Mesenchymal stem cell (in vitro differentiated cells and primary cell): Measurements from ENCODE around the gene OSTC.

ENCODE experiments used
- DNase-seq: peaks from one replicate; pipeline ENCODE4 v3.0.0-alpha.2; 2013
- H2AFZ ChIP-seq: one replicate; pipeline ENCODE4 v1.6.1; 2013; ENCODE audit warnings: low read depth, mild to moderate bottlenecking, control low read depth, inconsistent platforms, low read length, moderate library complexity
- H2AK5ac ChIP-seq: 2 replicates; pipeline ENCODE4 v1.6.1; 2013; ENCODE audit warnings: low read length, moderate library complexity, mild to moderate bottlenecking, inconsistent platforms; ENCODE audit not compliant: severe bottlenecking
- H2BK120ac ChIP-seq: one replicate; pipeline ENCODE4 v1.6.1; 2013; ENCODE audit warnings: low read depth, mild to moderate bottlenecking, inconsistent platforms, low read length, moderate library complexity
- H2BK12ac ChIP-seq, 2 experiments: one replicate each; pipeline ENCODE4 v1.6.1; 2013; ENCODE audit warnings: inconsistent platforms in 2 of 2, low read length in 2 of 2, mild to moderate bottlenecking in 2 of 2, moderate library complexity in 2 of 2, control low read depth in 1 of 2
- H2BK15ac ChIP-seq: one replicate; pipeline ENCODE4 v1.6.1; 2013; ENCODE audit warnings: mild to moderate bottlenecking, low read depth, inconsistent platforms; ENCODE audit not compliant: poor library complexity, severe bottlenecking
- H2BK5ac ChIP-seq: 2 replicates; pipeline ENCODE4 v1.6.1; 2013; ENCODE audit warnings: low read depth, mild to moderate bottlenecking, low read length, control low read depth, inconsistent platforms; ENCODE audit not compliant: poor library complexity, severe bottlenecking
- H3K14ac ChIP-seq, 2 experiments: one replicate each; pipeline ENCODE4 v1.6.1; 2013; ENCODE audit warnings: inconsistent platforms in 2 of 2, low read length in 2 of 2, control low read depth in 1 of 2, mild to moderate bottlenecking in 1 of 2, moderate library complexity in 1 of 2
- H3K18ac ChIP-seq, 2 experiments: one replicate each; pipeline ENCODE4 v1.6.1; 2013; ENCODE audit warnings: inconsistent platforms in 2 of 2, low read length in 2 of 2, control low read depth in 1 of 2, low read depth in 1 of 2, mild to moderate bottlenecking in 1 of 2
- H3K23ac ChIP-seq, 2 experiments: one replicate each; pipeline ENCODE4 v1.6.1; 2013; ENCODE audit warnings: inconsistent platforms in 2 of 2, low read length in 2 of 2, mild to moderate bottlenecking in 2 of 2, moderate library complexity in 2 of 2, control low read depth in 1 of 2
- H3K27ac ChIP-seq: 2 replicates; pipeline ENCODE4 v1.5.1; 2013; ENCODE audit warnings: mild to moderate bottlenecking, moderate library complexity, low read length, control low read depth, inconsistent platforms; ENCODE audit not compliant: poor library complexity, severe bottlenecking
- H3K27me3 ChIP-seq, 2 experiments: 2 replicates each; pipeline versions ENCODE4 v1.6.1 to v1.7.0; 2013; ENCODE audit warnings: low read length in 2 of 2, mild to moderate bottlenecking in 2 of 2, moderate library complexity in 2 of 2, control low read depth in 1 of 2, inconsistent platforms in 1 of 2; ENCODE audit not compliant: control insufficient read depth in 1 of 2, insufficient read depth in 1 of 2
- H3K36me3 ChIP-seq, 2 experiments: 2 replicates each; pipeline versions ENCODE4 v1.6.1 to v1.7.0; 2013; ENCODE audit warnings: low read length in 2 of 2, control low read depth in 1 of 2, inconsistent platforms in 1 of 2, low read depth in 1 of 2, mild to moderate bottlenecking in 1 of 2; ENCODE audit not compliant: insufficient read depth in 2 of 2, control insufficient read depth in 1 of 2
- H3K4ac ChIP-seq, 2 experiments: one replicate each; pipeline ENCODE4 v1.6.1; 2013; ENCODE audit warnings: inconsistent platforms in 2 of 2, low read length in 2 of 2, mild to moderate bottlenecking in 2 of 2, moderate library complexity in 2 of 2, control low read depth in 1 of 2, low read depth in 1 of 2
- H3K4me1 ChIP-seq: 2 replicates; pipeline ENCODE4 v1.6.1; 2013; ENCODE audit warnings: low read depth, low read length, control low read depth; ENCODE audit not compliant: control insufficient read depth, insufficient read depth
- H3K4me2 ChIP-seq: 2 replicates; pipeline ENCODE4 v1.6.1; 2013; ENCODE audit warnings: low read length, mild to moderate bottlenecking, inconsistent platforms; ENCODE audit not compliant: poor library complexity, severe bottlenecking
- H3K4me3 ChIP-seq, 2 experiments: 2 replicates each; pipeline versions ENCODE4 v1.5.1 to v1.7.0; 2013; ENCODE audit warnings: low read length in 2 of 2, mild to moderate bottlenecking in 2 of 2, control low read depth in 1 of 2, low read depth in 1 of 2; ENCODE audit not compliant: insufficient read depth in 1 of 2
- H3K79me1 ChIP-seq: replicated peaks from 2 replicates; pipeline ENCODE4 v1.6.1; 2013; ENCODE audit warnings: mild to moderate bottlenecking, control low read depth, low read length, inconsistent platforms; ENCODE audit not compliant: poor library complexity, severe bottlenecking
- H3K9ac ChIP-seq: 2 replicates; pipeline ENCODE4 v1.7.0; 2013; ENCODE audit warnings: mild to moderate bottlenecking, low read length, moderate library complexity
- H3K9me3 ChIP-seq: 2 replicates; pipeline ENCODE4 v1.7.0; 2013; ENCODE audit warnings: mild to moderate bottlenecking, low read length; ENCODE audit not compliant: control insufficient read depth
- H4K8ac ChIP-seq: one replicate; pipeline ENCODE4 v1.6.1; 2013; ENCODE audit warnings: inconsistent platforms, mild to moderate bottlenecking, low read length, moderate library complexity
- H4K91ac ChIP-seq: one replicate; pipeline ENCODE4 v1.6.1; 2013; ENCODE audit warnings: mild to moderate bottlenecking, low read length, inconsistent platforms
- WGBS: methylation state at CpG from one replicate; pipeline ENCODE4 v1.1.7; 2013; ENCODE audit warnings: mixed read lengths; 5-methylcytosine and 5-hydroxymethylcytosine counted together

Gene OSTC

DNA sequence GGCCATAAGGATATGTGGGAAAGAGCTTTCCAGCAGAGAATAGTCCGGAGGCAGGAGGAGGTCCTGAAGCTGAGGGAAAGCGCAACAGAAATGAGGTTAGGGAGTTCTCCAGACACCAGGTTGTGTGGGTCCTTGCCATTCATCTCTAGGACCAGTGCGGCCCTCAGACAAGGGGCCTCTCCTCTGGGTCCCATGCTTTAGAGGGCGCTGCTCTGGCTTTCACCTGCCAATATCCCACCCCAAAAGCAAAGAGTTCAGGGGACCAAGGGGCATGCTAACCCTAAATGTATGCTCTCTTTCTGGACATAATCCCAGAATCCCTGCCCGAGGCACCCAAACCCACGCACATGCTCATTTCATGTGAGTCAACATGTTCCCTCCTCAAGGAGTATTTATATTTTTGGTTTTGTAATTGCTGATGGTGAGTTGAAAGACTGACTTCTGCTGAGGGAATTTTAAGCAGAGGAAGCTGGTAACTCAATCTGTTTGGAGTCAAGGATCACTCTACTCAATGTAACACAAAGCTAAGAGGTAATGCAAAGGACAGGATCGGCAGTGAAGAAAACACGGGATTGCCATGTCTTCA, 15.2 kb upstream of the OSTC start:
- Histone ChIP-seq H2AFZ (no peak overlapping the region), H2BK12ac (no peak overlapping the region), H3K27me3 (no peaks in the 10 kb centered on the region), H3K14ac (no peak overlapping the region), H2BK5ac (no peak overlapping the region), H2BK120ac (no peak overlapping the region), H3K4me1 (no peaks in the 10 kb centered on the region), H3K27ac (no peak overlapping the region), H3K4me3 (no peak overlapping the region), H2BK15ac (no peak overlapping the region), H3K23ac (no peak overlapping the region), H4K91ac (no peak overlapping the region), H3K4ac (no peak overlapping the region), H3K79me1 (no peaks in the 10 kb centered on the region), H2AK5ac (no peak overlapping the region), H3K4me2 (no peak overlapping the region), H3K9me3 (no peaks in the 10 kb centered on the region), H3K36me3 (peaks cover 11 to 57% of the 10 kb centered on the region in 2 experiments), H4K8ac (no peak overlapping the region), H3K18ac (no peak overlapping the region), H3K9ac (no peak overlapping the region)
- 98% methylated on average over 6 of the region's 8 CpGs for WGBS
- DNase-seq, result no peak

GRCh38 chr4:108636246-108636645, 14.2 kb upstream of the OSTC start:
- WGBS, result 100% methylated on average over 1 of the region's 1 CpG
- H2BK15ac ChIP-seq, result no peak overlapping the region
- H2AFZ ChIP-seq, result no peak overlapping the region
- no peak overlapping the region for H4K8ac ChIP-seq
- H3K36me3 ChIP-seq, result peaks cover 11 to 47% of the 10 kb centered on the region in 2 experiments
- H2BK120ac ChIP-seq, result no peak overlapping the region
- H3K4me2 ChIP-seq, result no peak overlapping the region
- no peak overlapping the region for H3K27ac ChIP-seq
- no peak for DNase-seq
- H3K79me1 ChIP-seq, result no peaks in the 10 kb centered on the region
- no peak overlapping the region for H3K4ac ChIP-seq
- H3K4me1 ChIP-seq, result no peaks in the 10 kb centered on the region
- no peak overlapping the region for H2BK12ac ChIP-seq
- H3K18ac ChIP-seq, result no peak overlapping the region
- H3K27me3 ChIP-seq, result no peaks in the 10 kb centered on the region
- no peak overlapping the region for H3K9ac ChIP-seq
- no peaks in the 10 kb centered on the region for H3K9me3 ChIP-seq
- H2AK5ac ChIP-seq, result no peak overlapping the region
- H3K4me3 ChIP-seq, result no peak overlapping the region
- no peak overlapping the region for H3K14ac ChIP-seq
- no peak overlapping the region for H4K91ac ChIP-seq
- no peak overlapping the region for H3K23ac ChIP-seq
- no peak overlapping the region for H2BK5ac ChIP-seq

DNA sequence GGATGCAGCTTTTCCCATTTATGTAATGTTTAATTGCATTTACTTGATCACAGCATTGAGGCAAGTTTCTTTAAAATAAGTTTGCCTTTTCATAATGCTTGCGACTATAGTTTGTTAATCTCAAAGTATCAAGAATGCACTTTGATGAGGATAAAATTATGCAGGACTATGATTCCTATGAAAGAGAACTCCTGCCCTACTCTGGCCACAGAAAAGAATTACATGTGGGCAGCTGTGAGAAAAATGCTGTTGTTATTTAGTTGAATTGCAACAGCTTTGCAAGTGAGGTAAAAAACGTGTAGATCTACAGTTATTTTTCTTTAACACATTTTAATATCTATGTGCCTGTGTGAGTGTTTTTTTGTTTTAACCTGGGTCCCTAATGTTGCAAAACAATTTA, 12.5 kb upstream of the OSTC start:
- no peak overlapping the region for H3K23ac ChIP-seq
- no peak overlapping the region for H3K4me2 ChIP-seq
- H4K8ac ChIP-seq, result no peak overlapping the region
- H2BK15ac ChIP-seq, result no peak overlapping the region
- H3K36me3 ChIP-seq, result peaks cover 14 to 31% of the 10 kb centered on the region in 2 experiments
- no peak overlapping the region for H3K14ac ChIP-seq
- no peak overlapping the region for H2BK120ac ChIP-seq
- no peak overlapping the region for H3K18ac ChIP-seq
- no peaks in the 10 kb centered on the region for H3K9me3 ChIP-seq
- H2AK5ac ChIP-seq, result no peak overlapping the region
- H3K4me3 ChIP-seq, result no peak overlapping the region
- no peak overlapping the region for H3K27ac ChIP-seq
- DNase-seq, result peak; percentile 15
- no peak overlapping the region for H3K4ac ChIP-seq
- H2BK12ac ChIP-seq, result no peak overlapping the region
- H2BK5ac ChIP-seq, result peak overlapping the region; percentile 58
- no peak overlapping the region for H3K9ac ChIP-seq
- WGBS, result 86% methylated on average over 1 of the region's 2 CpGs
- no peak overlapping the region for H2AFZ ChIP-seq
- no peaks in the 10 kb centered on the region for H3K79me1 ChIP-seq
- no peak overlapping the region for H4K91ac ChIP-seq
- no peaks in the 10 kb centered on the region for H3K27me3 ChIP-seq
- H3K4me1 ChIP-seq, result no peaks in the 10 kb centered on the region

DNA sequence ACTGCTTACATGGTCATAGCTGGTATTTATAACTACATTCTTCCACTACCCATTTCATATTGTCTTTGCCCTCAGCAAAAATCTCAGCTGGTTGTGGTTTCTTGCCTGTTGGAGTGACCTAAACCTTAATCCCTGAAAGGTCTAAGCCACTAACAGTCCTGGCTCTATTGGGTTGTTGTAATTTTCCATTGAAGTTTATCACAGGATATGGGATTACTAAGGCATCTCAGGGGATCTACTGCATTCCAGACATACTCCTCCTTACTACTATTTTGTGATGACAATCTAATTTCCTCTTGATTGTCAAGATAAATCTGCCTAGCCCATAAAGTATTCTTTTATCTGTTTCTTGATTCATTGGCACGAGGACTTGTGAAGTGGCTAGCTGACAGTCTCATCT, 6.2 kb upstream of the OSTC start:
- Histone ChIP-seq H3K18ac (no peak overlapping the region), H3K4me2 (no peak overlapping the region), H4K8ac (no peak overlapping the region), H3K14ac (no peak overlapping the region), H2AK5ac (no peak overlapping the region), H3K4me1 (peaks cover 3% of the 10 kb centered on the region), H2AFZ (no peak overlapping the region), H3K9ac (peak overlapping the region; percentile 59), H2BK12ac (no peak overlapping the region), H3K27me3 (no peaks in the 10 kb centered on the region), H3K9me3 (no peaks in the 10 kb centered on the region), H2BK5ac (no peak overlapping the region), H3K79me1 (no peaks in the 10 kb centered on the region), H3K4ac (no peak overlapping the region), H3K23ac (no peak overlapping the region), H3K36me3 (peaks cover 0 to 3% of the 10 kb centered on the region in 2 experiments), H3K4me3 (no peak overlapping the region), H3K27ac (peak overlapping the region; percentile 43), H2BK120ac (no peak overlapping the region), H2BK15ac (no peak overlapping the region), H4K91ac (no peak overlapping the region)
- peak; percentile 25 for DNase-seq
- WGBS, result no CpG with 5 or more reads among the region's 1 CpG
